ENCODE data around the gene BOC. TPM values are rescaled to one million over a fixed set of nuclear protein-coding genes. Genes with fewer than 3 reads are reported as not detected.
"Not testable (repeated sequence)": the region's sequence is repeated elsewhere in the genome, so short reads cannot be mapped to it uniquely, and the experiment has no call there.

The BOC gene
- total and polyA plus RNA-seq, 7 experiments from 2014 or later = 0.98 TPM; not detected in 6

- no peaks in the 10 kb centered on the region for H3K4me1 ChIP-seq (ENCODE audit: control insufficient read depth in 2 of 2, insufficient read depth in 2 of 2, low read length in 2 of 2)
- no peaks in the 10 kb centered on the region for H3K9me3 ChIP-seq (ENCODE audit: control insufficient read depth in 2 of 3, low read length in 3 of 3)
- no peak overlapping the region for H3K4me3 ChIP-seq (ENCODE audit: low read length)
- H3K4me3 Mint-ChIP-seq = no peak overlapping the region
- CTCF ChIA-PET = no interaction called here
- H3K9me3 Mint-ChIP-seq = peaks cover 0 to 3% (median 0%) of the 10 kb centered on the region in 11 donors
- no peak overlapping the region for H3K27ac Mint-ChIP-seq
- POLR2A ChIA-PET = no interaction called here
- ATAC-seq (no peak), DNase-seq (no peak)
- H3K36me3 ChIP-seq (ENCODE audit: control insufficient read depth in 2 of 3, insufficient read depth in 3 of 3, low read length in 3 of 3) = no peaks in the 10 kb centered on the region
- intact Hi-C loops (cut with micrococcal nuclease) = no loop called here
- H3K27ac ChIP-seq (ENCODE audit: low read depth, low read length) = no peak overlapping the region
- peaks cover 3 to 12% (median 4%) of the 10 kb centered on the region in 5 donors for H3K27me3 Mint-ChIP-seq
- H3K4me1 Mint-ChIP-seq = peaks cover 0 to 9% (median 0%) of the 10 kb centered on the region in 7 donors
- no peaks in the 10 kb centered on the region for H3K27me3 ChIP-seq (ENCODE audit: control insufficient read depth in 2 of 2, insufficient read depth in 2 of 2, low read length in 2 of 2)
- no peaks in the 10 kb centered on the region for H3K36me3 Mint-ChIP-seq
These were observed 44.5 kb upstream of the BOC start for GRCh38 chr3:113166719-113167492.

- Histone ChIP-seq H3K9me3 (ENCODE audit: control insufficient read depth in 2 of 3, low read length in 3 of 3) (no peaks in the 10 kb centered on the region), H3K27me3 (ENCODE audit: control insufficient read depth in 2 of 2, insufficient read depth in 2 of 2, low read length in 2 of 2) (no peaks in the 10 kb centered on the region), H3K36me3 (ENCODE audit: control insufficient read depth in 2 of 3, insufficient read depth in 3 of 3, low read length in 3 of 3) (no peaks in the 10 kb centered on the region), H3K27ac (ENCODE audit: low read depth, low read length) (no peak overlapping the region), H3K4me1 (ENCODE audit: control insufficient read depth in 2 of 2, insufficient read depth in 2 of 2, low read length in 2 of 2) (no peaks in the 10 kb centered on the region), H3K4me3 (ENCODE audit: low read length) (no peak overlapping the region)
- Mint-ChIP-seq H3K4me1 (peaks cover 0 to 9% (median 0%) of the 10 kb centered on the region in 7 donors), H3K4me3 (no peak overlapping the region), H3K27me3 (peaks cover 0 to 15% (median 6%) of the 10 kb centered on the region in 5 donors), H3K36me3 (no peaks in the 10 kb centered on the region), H3K27ac (no peak overlapping the region), H3K9me3 (peaks cover 0 to 3% (median 0%) of the 10 kb centered on the region in 11 donors)
- CTCF ChIA-PET = no interaction called here
- ATAC-seq = no peak
- intact Hi-C loops (cut with micrococcal nuclease) = no loop called here
- POLR2A ChIA-PET = no interaction called here
- DNase-seq = no peak
These were observed 43.2 kb upstream of the BOC start for GRCh38 chr3:113167825-113168801.

- H3K4me3 Mint-ChIP-seq = no peak overlapping the region
- H3K4me3 ChIP-seq (ENCODE audit: low read length) = no peak overlapping the region
- H3K27ac ChIP-seq (ENCODE audit: low read depth, low read length) = no peak overlapping the region
- intact Hi-C loops (cut with micrococcal nuclease) = no loop called here
- POLR2A ChIA-PET = no interaction called here
- H3K36me3 ChIP-seq (ENCODE audit: control insufficient read depth in 2 of 3, insufficient read depth in 3 of 3, low read length in 3 of 3) = no peaks in the 10 kb centered on the region
- peaks cover 0 to 9% (median 0%) of the 10 kb centered on the region in 7 donors for H3K4me1 Mint-ChIP-seq
- no peaks in the 10 kb centered on the region for H3K9me3 ChIP-seq (ENCODE audit: control insufficient read depth in 2 of 3, low read length in 3 of 3)
- no peaks in the 10 kb centered on the region for H3K36me3 Mint-ChIP-seq
- no peaks in the 10 kb centered on the region for H3K4me1 ChIP-seq (ENCODE audit: control insufficient read depth in 2 of 2, insufficient read depth in 2 of 2, low read length in 2 of 2)
- peaks cover 0 to 9% (median 6%) of the 10 kb centered on the region in 5 donors for H3K27me3 Mint-ChIP-seq
- no peaks in the 10 kb centered on the region for H3K27me3 ChIP-seq (ENCODE audit: control insufficient read depth in 2 of 2, insufficient read depth in 2 of 2, low read length in 2 of 2)
- peaks cover 0 to 3% (median 0%) of the 10 kb centered on the region in 11 donors for H3K9me3 Mint-ChIP-seq
- DNase-seq (no peak), ATAC-seq (no peak)
- CTCF ChIA-PET = no interaction called here
- no peak overlapping the region for H3K27ac Mint-ChIP-seq
These were observed 41.4 kb upstream of the BOC start for GRCh38 chr3:113169891-113170452.

- Mint-ChIP-seq H3K27ac (no peak overlapping the region), H3K4me3 (no peak overlapping the region), H3K4me1 (peaks cover 0 to 9% (median 0%) of the 10 kb centered on the region in 7 donors), H3K27me3 (peaks cover 0 to 8% (median 6%) of the 10 kb centered on the region in 5 donors), H3K36me3 (no peaks in the 10 kb centered on the region), H3K9me3 (peaks cover 0 to 3% (median 0%) of the 10 kb centered on the region in 11 donors)
- no peak overlapping the region for H3K4me3 ChIP-seq (ENCODE audit: low read length)
- POLR2A ChIA-PET = no interaction called here
- H3K27ac ChIP-seq (ENCODE audit: low read depth, low read length) = no peak overlapping the region
- intact Hi-C loops (cut with micrococcal nuclease) = no loop called here
- no peaks in the 10 kb centered on the region for H3K36me3 ChIP-seq (ENCODE audit: control insufficient read depth in 2 of 3, insufficient read depth in 3 of 3, low read length in 3 of 3)
- CTCF ChIA-PET = no interaction called here
- ATAC-seq (no peak), DNase-seq (no peak)
- H3K4me1 ChIP-seq (ENCODE audit: control insufficient read depth in 2 of 2, insufficient read depth in 2 of 2, low read length in 2 of 2) = no peaks in the 10 kb centered on the region
- no peaks in the 10 kb centered on the region for H3K9me3 ChIP-seq (ENCODE audit: control insufficient read depth in 2 of 3, low read length in 3 of 3)
- H3K27me3 ChIP-seq (ENCODE audit: control insufficient read depth in 2 of 2, insufficient read depth in 2 of 2, low read length in 2 of 2) = no peaks in the 10 kb centered on the region
These were observed 40.6 kb upstream of the BOC start for GRCh38 chr3:113170771-113171170.

GRCh38 chr3:113171675-113172300 is 39.6 kb upstream of the BOC start:
- POLR2A ChIA-PET; H3K27ac Mint-ChIP-seq; H3K4me3 ChIP-seq (ENCODE audit: low read length); intact Hi-C loops (cut with micrococcal nuclease); ATAC-seq; H3K4me3 Mint-ChIP-seq; DNase-seq; H3K36me3 Mint-ChIP-seq; H3K4me1 Mint-ChIP-seq; H3K4me1 ChIP-seq (ENCODE audit: control insufficient read depth in 2 of 2, insufficient read depth in 2 of 2, low read length in 2 of 2); H3K9me3 Mint-ChIP-seq; H3K27me3 Mint-ChIP-seq; H3K36me3 ChIP-seq (ENCODE audit: control insufficient read depth in 2 of 3, insufficient read depth in 3 of 3, low read length in 3 of 3); H3K9me3 ChIP-seq (ENCODE audit: control insufficient read depth in 2 of 3, low read length in 3 of 3); H3K27ac ChIP-seq (ENCODE audit: low read depth, low read length); H3K27me3 ChIP-seq (ENCODE audit: control insufficient read depth in 2 of 2, insufficient read depth in 2 of 2, low read length in 2 of 2): not testable (repeated sequence)
- CTCF ChIA-PET = interaction anchor here (0.6 kb wide), 1 partner anchor 469 kb away, joined by 4 read pairs; no protein-coding TSS in a partner anchor

- POLR2A ChIA-PET = no interaction called here
- Mint-ChIP-seq H3K4me1 (peaks cover 0 to 9% (median 0%) of the 10 kb centered on the region in 7 donors), H3K36me3 (no peaks in the 10 kb centered on the region), H3K4me3 (no peak overlapping the region), H3K9me3 (peaks cover 0 to 3% (median 0%) of the 10 kb centered on the region in 11 donors), H3K27ac (no peak overlapping the region), H3K27me3 (peaks cover 0 to 8% (median 6%) of the 10 kb centered on the region in 5 donors)
- H3K4me1 ChIP-seq (ENCODE audit: control insufficient read depth in 2 of 2, insufficient read depth in 2 of 2, low read length in 2 of 2) = no peaks in the 10 kb centered on the region
- DNase-seq = no peak
- H3K27ac ChIP-seq (ENCODE audit: low read depth, low read length) = no peak overlapping the region
- no peaks in the 10 kb centered on the region for H3K36me3 ChIP-seq (ENCODE audit: control insufficient read depth in 2 of 3, insufficient read depth in 3 of 3, low read length in 3 of 3)
- CTCF ChIA-PET = interaction anchor here (0.6 kb wide), 1 partner anchor 263 kb away, joined by 3 read pairs; no protein-coding TSS in a partner anchor
- H3K4me3 ChIP-seq (ENCODE audit: low read length) = no peak overlapping the region
- H3K9me3 ChIP-seq (ENCODE audit: control insufficient read depth in 2 of 3, low read length in 3 of 3) = no peaks in the 10 kb centered on the region
- intact Hi-C loops (cut with micrococcal nuclease) = no loop called here
- H3K27me3 ChIP-seq (ENCODE audit: control insufficient read depth in 2 of 2, insufficient read depth in 2 of 2, low read length in 2 of 2) = no peaks in the 10 kb centered on the region
- no peak for ATAC-seq
These were observed 38.3 kb upstream of the BOC start for GRCh38 chr3:113173102-113173501.

All from naive thymus-derived CD4-positive, alpha-beta T cell (primary cell).